HFF-Myc (cell line): ENCODE data around the gene FH.

Experiments used
- DNase-seq: peaks from one replicate; pipeline ENCODE4 v3.0.0-alpha.2; 2011; ENCODE audit warnings: low read depth; ENCODE audit errors: extremely low read depth
- H3K4me3 ChIP-seq: replicated peaks from 2 replicates; pipeline ENCODE4 v1.5.1; 2011; ENCODE audit warnings: low read depth, mild to moderate bottlenecking, control low read depth, low read length
- TF ChIP-seq, protein P1 (sequence below): IDR thresholded peaks from 2 replicates; pipeline ENCODE4 v1.5.1; 2012; ENCODE audit warnings: mild to moderate bottlenecking, low read depth, low read length, control low read depth; ENCODE audit errors: missing control alignments

The FH gene

GRCh38 chr1:241479294-241479693, 40.3 kb downstream of the FH start:
- H3K4me3 ChIP-seq: no peak overlapping the region
- DNase-seq: no peak
- TF ChIP-seq, protein P1, sequence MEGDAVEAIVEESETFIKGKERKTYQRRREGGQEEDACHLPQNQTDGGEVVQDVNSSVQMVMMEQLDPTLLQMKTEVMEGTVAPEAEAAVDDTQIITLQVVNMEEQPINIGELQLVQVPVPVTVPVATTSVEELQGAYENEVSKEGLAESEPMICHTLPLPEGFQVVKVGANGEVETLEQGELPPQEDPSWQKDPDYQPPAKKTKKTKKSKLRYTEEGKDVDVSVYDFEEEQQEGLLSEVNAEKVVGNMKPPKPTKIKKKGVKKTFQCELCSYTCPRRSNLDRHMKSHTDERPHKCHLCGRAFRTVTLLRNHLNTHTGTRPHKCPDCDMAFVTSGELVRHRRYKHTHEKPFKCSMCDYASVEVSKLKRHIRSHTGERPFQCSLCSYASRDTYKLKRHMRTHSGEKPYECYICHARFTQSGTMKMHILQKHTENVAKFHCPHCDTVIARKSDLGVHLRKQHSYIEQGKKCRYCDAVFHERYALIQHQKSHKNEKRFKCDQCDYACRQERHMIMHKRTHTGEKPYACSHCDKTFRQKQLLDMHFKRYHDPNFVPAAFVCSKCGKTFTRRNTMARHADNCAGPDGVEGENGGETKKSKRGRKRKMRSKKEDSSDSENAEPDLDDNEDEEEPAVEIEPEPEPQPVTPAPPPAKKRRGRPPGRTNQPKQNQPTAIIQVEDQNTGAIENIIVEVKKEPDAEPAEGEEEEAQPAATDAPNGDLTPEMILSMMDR: no peak

- TF ChIP-seq, protein P1: no peak
- no peak for DNase-seq
Observed at GRCh38 chr1:241475671-241476070, 43.9 kb downstream of the FH start.

DNA sequence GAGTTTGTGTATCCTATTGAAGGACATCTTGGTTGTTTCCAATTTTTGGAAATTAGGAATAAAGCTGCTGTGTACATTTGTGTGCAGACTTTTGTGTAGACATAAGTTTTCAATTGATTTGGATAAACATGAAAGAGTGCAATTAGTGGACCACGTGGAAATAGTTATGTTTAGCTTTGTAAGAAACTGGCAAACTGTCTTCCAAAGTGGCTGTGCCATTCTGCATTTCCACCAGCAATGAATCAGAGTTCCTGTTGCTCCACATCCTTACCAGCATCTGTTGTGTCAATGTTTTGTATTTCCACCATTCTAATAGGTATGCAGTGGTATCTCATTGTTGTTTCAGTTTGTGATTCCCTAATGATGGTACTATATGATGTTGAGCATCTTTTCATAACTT, 46.5 kb downstream of the FH start:
- DNase-seq: no peak
- TF ChIP-seq, protein P1: no peak

More at GRCh38 chr1:241475671-241476070, 43.9 kb downstream of the FH start:
- H3K4me3 ChIP-seq: no peak overlapping the region

DNA sequence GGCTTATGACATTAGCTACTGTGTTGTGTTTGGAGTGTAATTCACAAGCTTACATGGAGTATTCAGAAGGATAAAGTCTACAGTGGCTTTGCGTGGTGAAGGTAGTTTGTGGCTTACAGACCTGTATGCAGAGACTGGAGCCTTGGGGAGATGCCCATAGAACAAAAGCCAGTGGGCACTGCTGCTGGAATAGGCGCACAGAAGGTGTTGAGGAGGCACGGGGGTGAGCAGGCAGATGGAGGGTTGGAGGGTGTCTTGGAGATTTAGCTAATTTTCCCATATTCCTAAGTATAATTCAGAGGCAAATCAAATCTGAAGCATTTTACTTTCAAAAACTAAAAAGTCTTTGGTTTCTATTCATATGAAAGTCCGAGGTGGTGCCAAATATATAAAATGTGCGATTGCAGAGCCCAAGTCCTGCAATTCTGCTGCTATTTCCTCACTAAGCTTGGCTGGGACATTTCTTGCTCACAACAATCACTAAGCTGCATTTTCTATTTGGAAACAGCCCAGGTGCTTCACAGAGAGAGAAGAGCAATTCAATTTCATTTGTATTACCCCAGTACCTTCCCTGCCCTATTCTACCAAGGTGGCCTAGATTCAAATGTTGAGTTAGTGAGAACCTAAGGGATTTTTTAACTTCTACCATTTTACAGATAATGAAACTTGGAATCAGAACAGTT, 48.5 kb downstream of the FH start:
- TF ChIP-seq, protein P1: no peak
- DNase-seq: no peak
- H3K4me3 ChIP-seq: no peak overlapping the region

More for the DNA sequence above, 46.5 kb downstream of the FH start:
- H3K4me3 ChIP-seq: no peak overlapping the region

DNA sequence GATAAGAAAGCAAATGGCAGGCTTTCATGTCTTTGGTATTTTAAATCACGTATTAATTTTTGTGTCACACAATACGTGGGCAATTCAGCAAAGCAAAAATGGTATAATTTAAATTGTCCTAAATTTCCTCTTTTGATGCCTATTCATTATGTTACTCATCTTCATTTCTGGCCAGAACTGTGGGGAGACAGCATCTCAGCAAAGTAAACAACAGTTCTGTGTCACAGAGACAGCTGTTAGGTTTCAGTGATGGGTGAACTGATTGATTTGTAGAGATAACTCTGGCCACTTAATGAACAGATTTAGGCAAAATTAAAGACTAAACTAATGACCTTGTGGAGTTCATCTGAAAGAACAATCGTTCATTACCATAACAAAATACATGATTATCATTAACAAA, 49.2 kb downstream of the FH start:
- DNase-seq: no peak
- H3K4me3 ChIP-seq: no peak overlapping the region
- TF ChIP-seq, protein P1: no peak

DNA sequence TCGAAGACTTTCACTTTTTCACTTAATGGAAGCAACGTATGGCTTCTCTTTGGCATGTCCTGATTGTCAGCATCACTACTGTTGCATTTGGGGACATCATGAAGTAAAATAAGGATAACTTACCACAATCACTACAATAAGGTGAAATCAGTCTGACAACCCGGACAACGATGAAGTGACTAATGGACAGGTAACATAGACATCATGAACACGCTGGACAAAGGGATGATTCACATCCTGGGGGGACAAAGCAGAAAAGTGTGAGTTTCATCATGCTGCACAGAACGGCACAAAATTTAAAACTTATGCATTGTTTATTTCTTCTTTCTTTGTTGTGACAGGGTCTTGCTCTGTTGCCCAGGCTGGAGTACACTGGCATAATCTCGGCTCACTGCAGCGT, 53.9 kb downstream of the FH start:
- TF ChIP-seq, protein P1: no peak
- H3K4me3 ChIP-seq: no peak overlapping the region
- no peak for DNase-seq

- no peak overlapping the region for H3K4me3 ChIP-seq
- no peak for DNase-seq
- TF ChIP-seq, protein P1: no peak
Observed at GRCh38 chr1:241464985-241465384, 54.6 kb downstream of the FH start.
